HepG2 (cell line): Measurements from ENCODE around the gene PEX11G. TPM values are rescaled to one million over a fixed set of nuclear protein-coding genes. Genes with fewer than 3 reads are reported as not detected.

Source experiments
- CREB1 ChIP-seq, 2 experiments: fragments of 450-650 bp in 1 of 2; IDR thresholded peaks; 2 replicates each; pipeline ENCODE4 v1.6.1; 2016 to 2017; ENCODE audit warnings: control low read depth in 1 of 2, mild to moderate bottlenecking in 1 of 2, missing compliant biosample characterization in 1 of 2, missing genetic modification characterization in 1 of 2
- DNMT1 ChIP-seq: sonication (generic); formaldehyde crosslinking; IDR thresholded peaks from 2 replicates; pipeline ENCODE4 v1.5.1; 2020; ENCODE audit warnings: mild to moderate bottlenecking, missing genetic modification reagents
- ELF3 ChIP-seq: IDR thresholded peaks from 2 replicates; pipeline ENCODE4 v1.6.1; 2016; ENCODE audit warnings: missing genetic modification reagents, missing compliant biosample characterization
- GMEB2 ChIP-seq: IDR thresholded peaks from 2 replicates; pipeline ENCODE4 v1.6.1; 2016; ENCODE audit warnings: missing biosample characterization, missing genetic modification reagents, low read depth
- KDM2A ChIP-seq: sonication (generic); formaldehyde crosslinking; IDR thresholded peaks from 2 replicates; pipeline ENCODE4 v1.4.0; 2020; ENCODE audit warnings: low read depth, missing genetic modification reagents, borderline replicate concordance
- MBNL3 ChIP-seq: fragments of 250-450 bp; sonication (Bioruptor Pico); conservative IDR thresholded peaks from 2 replicates; pipeline ENCODE4 v1.8.0; 2022; ENCODE audit warnings: mild to moderate bottlenecking, inconsistent platforms
- MEIS2 ChIP-seq: sonication (generic); formaldehyde crosslinking; IDR thresholded peaks from 2 replicates; pipeline ENCODE4 v1.9.0; 2021; ENCODE audit warnings: mild to moderate bottlenecking, missing genetic modification reagents
- SRSF9 ChIP-seq: fragments of 200-400 bp; formaldehyde crosslinking; IDR thresholded peaks from 2 replicates; pipeline ENCODE4 v1.6.1; 2018; ENCODE audit warnings: borderline replicate concordance, mild to moderate bottlenecking, low read depth, low read length; ENCODE audit not compliant: insufficient read depth, poor library complexity, severe bottlenecking
- THAP7 ChIP-seq: sonication (generic); formaldehyde crosslinking; IDR thresholded peaks from 2 replicates; pipeline ENCODE4 v1.8.1; 2023; ENCODE audit warnings: mild to moderate bottlenecking, missing genetic modification reagents
- YEATS2 ChIP-seq: sonication (generic); formaldehyde crosslinking; IDR thresholded peaks from 2 replicates; pipeline ENCODE4 v1.4.0; 2020; ENCODE audit warnings: missing genetic modification reagents, borderline replicate concordance
- ZBTB7A ChIP-seq: sonication (generic); formaldehyde crosslinking; IDR thresholded peaks from 2 replicates; pipeline ENCODE4 v1.8.0; 2022; ENCODE audit warnings: mild to moderate bottlenecking, missing genetic modification reagents
- ZFAT ChIP-seq: sonication (generic); formaldehyde crosslinking; conservative IDR thresholded peaks from 2 replicates; pipeline ENCODE4 v1.8.1; 2023; ENCODE audit warnings: missing genetic modification reagents, inconsistent platforms
- ZNF207 ChIP-seq: fragments of 450-650 bp; IDR thresholded peaks from 2 replicates; pipeline ENCODE4 v1.6.1; 2016; ENCODE audit warnings: antibody characterized with exemption, borderline replicate concordance
- ZNF367 ChIP-seq: sonication (generic); formaldehyde crosslinking; IDR thresholded peaks from 2 replicates; pipeline ENCODE4 v1.4.0; 2020; ENCODE audit warnings: missing genetic modification reagents, borderline replicate concordance
- ZNF543 ChIP-seq: sonication (generic); formaldehyde crosslinking; IDR thresholded peaks from 2 replicates; pipeline ENCODE4 v1.4.0; 2020; ENCODE audit warnings: mild to moderate bottlenecking, missing genetic modification reagents
- ZSCAN25 ChIP-seq: sonication (generic); formaldehyde crosslinking; IDR thresholded peaks from 2 replicates; pipeline ENCODE4 v1.8.0; 2022; ENCODE audit warnings: mild to moderate bottlenecking, missing genetic modification reagents
- polyA plus RNA-seq, 8 experiments: library from polyadenylated mRNA; depleted of rRNA in 3 of 8; stranded (reverse) in 7 of 8; unstranded in 1 of 8; fragments of >200 nt; fragmentation: Illumina TruSeq in 4 of 8; extraction: Trizol in 4 of 8; gene quantifications; 2 replicates each; pipeline versions ENCODE4 v1.2.1 to v1.2.3, GENCODE V29; 2011 to 2016; ENCODE audit warnings: low read depth in 4 of 8, missing spikeins in 1 of 8, mixed read lengths in 1 of 8; ENCODE audit not compliant: insufficient read depth in 1 of 8
- total RNA-seq, 5 experiments: library from RNA; depleted of rRNA; stranded (reverse); fragments of >200 nt; fragmentation: Illumina TruSeq; extraction: Trizol; gene quantifications; 2 replicates each; pipeline ENCODE4 v1.2.3, GENCODE V29; 2016; ENCODE audit warnings: low read depth in 1 of 5
- TF ChIP-seq, protein P1 (sequence below): sonication (generic); formaldehyde crosslinking; IDR thresholded peaks from 2 replicates; pipeline ENCODE4 v1.5.1; 2020; ENCODE audit warnings: missing genetic modification reagents, mild to moderate bottlenecking, borderline replicate concordance
- TF ChIP-seq, protein P2 (sequence below): sonication (generic); formaldehyde crosslinking; IDR thresholded peaks from 2 replicates; pipeline ENCODE4 v1.4.0; 2020; ENCODE audit warnings: low read depth, mild to moderate bottlenecking, missing genetic modification reagents
- TF ChIP-seq, protein P3 (sequence below): sonication (generic); formaldehyde crosslinking; IDR thresholded peaks from 2 replicates; pipeline ENCODE4 v1.4.0; 2020; ENCODE audit warnings: mild to moderate bottlenecking, low read depth, missing genetic modification reagents
- TF ChIP-seq, protein P4 (sequence below): sonication (generic); formaldehyde crosslinking; conservative IDR thresholded peaks from 2 replicates; pipeline ENCODE4 v1.8.0; 2022; ENCODE audit warnings: mild to moderate bottlenecking, moderate library complexity, missing genetic modification reagents

The PEX11G gene
- total and polyA plus RNA-seq, 2 of the 13 experiments (the other 11 are each of a cell fraction or from before 2014, with no cell fraction given) = not detected

GRCh38 chr19:7535047-7535997 is 46.5 kb upstream of the PEX11G start, which contains the start of gene PNPLA6 (continued):
- peak; percentile 17; the same call in 1 of the 2 replicates for TF ChIP-seq MEIS2 (CRISPR knock-in tag)
- TF ChIP-seq, protein P1, sequence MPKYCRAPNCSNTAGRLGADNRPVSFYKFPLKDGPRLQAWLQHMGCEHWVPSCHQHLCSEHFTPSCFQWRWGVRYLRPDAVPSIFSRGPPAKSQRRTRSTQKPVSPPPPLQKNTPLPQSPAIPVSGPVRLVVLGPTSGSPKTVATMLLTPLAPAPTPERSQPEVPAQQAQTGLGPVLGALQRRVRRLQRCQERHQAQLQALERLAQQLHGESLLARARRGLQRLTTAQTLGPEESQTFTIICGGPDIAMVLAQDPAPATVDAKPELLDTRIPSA (CRISPR knock-in tag) = no peak; the same call in 1 of the 2 replicates
- TF ChIP-seq, protein P2, sequence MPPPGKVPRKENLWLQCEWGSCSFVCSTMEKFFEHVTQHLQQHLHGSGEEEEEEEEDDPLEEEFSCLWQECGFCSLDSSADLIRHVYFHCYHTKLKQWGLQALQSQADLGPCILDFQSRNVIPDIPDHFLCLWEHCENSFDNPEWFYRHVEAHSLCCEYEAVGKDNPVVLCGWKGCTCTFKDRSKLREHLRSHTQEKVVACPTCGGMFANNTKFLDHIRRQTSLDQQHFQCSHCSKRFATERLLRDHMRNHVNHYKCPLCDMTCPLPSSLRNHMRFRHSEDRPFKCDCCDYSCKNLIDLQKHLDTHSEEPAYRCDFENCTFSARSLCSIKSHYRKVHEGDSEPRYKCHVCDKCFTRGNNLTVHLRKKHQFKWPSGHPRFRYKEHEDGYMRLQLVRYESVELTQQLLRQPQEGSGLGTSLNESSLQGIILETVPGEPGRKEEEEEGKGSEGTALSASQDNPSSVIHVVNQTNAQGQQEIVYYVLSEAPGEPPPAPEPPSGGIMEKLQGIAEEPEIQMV = peak; percentile 95
- no peak for TF ChIP-seq ZNF207
- peak; percentile 48; the same call in 1 of the 2 replicates for TF ChIP-seq ZNF543 (CRISPR knock-in tag)
- TF ChIP-seq ZNF367 (CRISPR knock-in tag) = no peak
- peak; percentile 14; the same call in 1 of the 2 replicates for TF ChIP-seq ZBTB7A (CRISPR knock-in tag)
- TF ChIP-seq ZSCAN25 = peak; percentile 90
- peak; percentile 77; the same call in 1 of the 2 replicates for TF ChIP-seq DNMT1 (CRISPR knock-in tag)
- TF ChIP-seq THAP7 (CRISPR knock-in tag) = peak; percentile 99
- TF ChIP-seq, protein P3, sequence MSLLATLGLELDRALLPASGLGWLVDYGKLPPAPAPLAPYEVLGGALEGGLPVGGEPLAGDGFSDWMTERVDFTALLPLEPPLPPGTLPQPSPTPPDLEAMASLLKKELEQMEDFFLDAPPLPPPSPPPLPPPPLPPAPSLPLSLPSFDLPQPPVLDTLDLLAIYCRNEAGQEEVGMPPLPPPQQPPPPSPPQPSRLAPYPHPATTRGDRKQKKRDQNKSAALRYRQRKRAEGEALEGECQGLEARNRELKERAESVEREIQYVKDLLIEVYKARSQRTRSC (CRISPR knock-in tag) = peak; percentile 83; the same call in 1 of the 2 replicates
- no peak for TF ChIP-seq SRSF9
- 0 out of 2 replicates have a peak, but pooled peaks have one; percentile 38 for TF ChIP-seq ZFAT
- peak; percentile 69 for TF ChIP-seq ELF3 (CRISPR knock-in tag)
- TF ChIP-seq GMEB2 (CRISPR knock-in tag) = peak; percentile 96
- peak; percentile 98 for TF ChIP-seq KDM2A (CRISPR knock-in tag)
- peak; percentile 90 for TF ChIP-seq CREB1 (IDR thresholded peaks at IDR 0.05)
- TF ChIP-seq CREB1 (CRISPR knock-in tag; IDR thresholded peaks at IDR 0.05) = peak; percentile 96
- peak; percentile 90 for TF ChIP-seq YEATS2 (CRISPR knock-in tag)
- TF ChIP-seq, protein P4, sequence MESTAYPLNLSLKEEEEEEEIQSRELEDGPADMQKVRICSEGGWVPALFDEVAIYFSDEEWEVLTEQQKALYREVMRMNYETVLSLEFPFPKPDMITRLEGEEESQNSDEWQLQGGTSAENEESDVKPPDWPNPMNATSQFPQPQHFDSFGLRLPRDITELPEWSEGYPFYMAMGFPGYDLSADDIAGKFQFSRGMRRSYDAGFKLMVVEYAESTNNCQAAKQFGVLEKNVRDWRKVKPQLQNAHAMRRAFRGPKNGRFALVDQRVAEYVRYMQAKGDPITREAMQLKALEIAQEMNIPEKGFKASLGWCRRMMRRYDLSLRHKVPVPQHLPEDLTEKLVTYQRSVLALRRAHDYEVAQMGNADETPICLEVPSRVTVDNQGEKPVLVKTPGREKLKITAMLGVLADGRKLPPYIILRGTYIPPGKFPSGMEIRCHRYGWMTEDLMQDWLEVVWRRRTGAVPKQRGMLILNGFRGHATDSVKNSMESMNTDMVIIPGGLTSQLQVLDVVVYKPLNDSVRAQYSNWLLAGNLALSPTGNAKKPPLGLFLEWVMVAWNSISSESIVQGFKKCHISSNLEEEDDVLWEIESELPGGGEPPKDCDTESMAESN (CRISPR knock-in tag) = peak; percentile 87; the same call in 1 of the 2 replicates
- no peak for TF ChIP-seq MBNL3
